Measurements from ENCODE around the gene SOX13. TPM values are rescaled to one million over a fixed set of nuclear protein-coding genes. Genes with fewer than 3 reads are reported as not detected.

Gene SOX13
- total RNA-seq, 1 experiment from 2014 or later = 21.8 TPM

- CTCF ChIA-PET = no interaction called here
- H3K9me3 Mint-ChIP-seq (ENCODE audit: low read depth, unreplicated experiment) = no peaks in the 10 kb centered on the region
Observed at GRCh38 chr1:204154568-204155255, 81.8 kb downstream of the SOX13 start.

GRCh38 chr1:204155881-204156280 is 83.0 kb downstream of the SOX13 start:
- DNase-seq = no peak
- no peak overlapping the region for H3K27ac Mint-ChIP-seq (ENCODE audit: unreplicated experiment)
- intact Hi-C loops (cut with micrococcal nuclease; ENCODE audit: unreplicated experiment) = no loop called here
- peaks cover 17% of the 10 kb centered on the region for H3K36me3 Mint-ChIP-seq (ENCODE audit: insufficient read depth, unreplicated experiment)
- H3K4me1 Mint-ChIP-seq (ENCODE audit: low read depth, unreplicated experiment) = no peaks in the 10 kb centered on the region
- peaks cover 59% of the 10 kb centered on the region for H3K27me3 Mint-ChIP-seq (ENCODE audit: unreplicated experiment)
- no peak for TF ChIP-seq CTCF (IDR thresholded peaks at IDR 0.05; ENCODE audit: unreplicated experiment)
- CTCF ChIA-PET = interaction anchor here (0.7 kb wide), 1 partner anchor 43 kb away, joined by 3 read pairs; no protein-coding TSS in a partner anchor
- no peak overlapping the region for H3K4me3 Mint-ChIP-seq (ENCODE audit: low read depth, unreplicated experiment)
- no peaks in the 10 kb centered on the region for H3K9me3 Mint-ChIP-seq (ENCODE audit: low read depth, unreplicated experiment)
- no TSS peak for BruUV-seq (replicated peaks)

More at GRCh38 chr1:204154568-204155255, 81.8 kb downstream of the SOX13 start:
- no peak overlapping the region for H3K4me3 Mint-ChIP-seq (ENCODE audit: low read depth, unreplicated experiment)
- intact Hi-C loops (cut with micrococcal nuclease; ENCODE audit: unreplicated experiment) = no loop called here
- TF ChIP-seq CTCF (IDR thresholded peaks at IDR 0.05; ENCODE audit: unreplicated experiment) = no peak
- DNase-seq = no peak
- H3K4me1 Mint-ChIP-seq (ENCODE audit: low read depth, unreplicated experiment) = no peaks in the 10 kb centered on the region
- BruUV-seq (replicated peaks) = no TSS peak
- no peak overlapping the region for H3K27ac Mint-ChIP-seq (ENCODE audit: unreplicated experiment)
- peaks cover 21% of the 10 kb centered on the region for H3K36me3 Mint-ChIP-seq (ENCODE audit: insufficient read depth, unreplicated experiment)
- peaks cover 59% of the 10 kb centered on the region for H3K27me3 Mint-ChIP-seq (ENCODE audit: unreplicated experiment)

GRCh38 chr1:204157962-204158361 is 85.0 kb downstream of the SOX13 start:
- H3K27me3 Mint-ChIP-seq (ENCODE audit: unreplicated experiment) = peaks cover 59% of the 10 kb centered on the region
- CTCF ChIA-PET = interaction anchor here (0.7 kb wide), 1 partner anchor 371 kb away, joined by 3 read pairs; no protein-coding TSS in a partner anchor
- TF ChIP-seq CTCF (IDR thresholded peaks at IDR 0.05; ENCODE audit: unreplicated experiment) = no peak
- no peak overlapping the region for H3K4me3 Mint-ChIP-seq (ENCODE audit: low read depth, unreplicated experiment)
- no peaks in the 10 kb centered on the region for H3K9me3 Mint-ChIP-seq (ENCODE audit: low read depth, unreplicated experiment)
- intact Hi-C loops (cut with micrococcal nuclease; ENCODE audit: unreplicated experiment) = no loop called here
- no peak for DNase-seq
- peaks cover 5% of the 10 kb centered on the region for H3K36me3 Mint-ChIP-seq (ENCODE audit: insufficient read depth, unreplicated experiment)
- BruUV-seq (replicated peaks) = no TSS peak
- H3K27ac Mint-ChIP-seq (ENCODE audit: unreplicated experiment) = no peak overlapping the region
- no peaks in the 10 kb centered on the region for H3K4me1 Mint-ChIP-seq (ENCODE audit: low read depth, unreplicated experiment)

GRCh38 chr1:204161609-204162493 is 88.9 kb downstream of the SOX13 start:
- intact Hi-C loops (cut with micrococcal nuclease; ENCODE audit: unreplicated experiment) = loop anchor here (1.0 kb wide), 4 partner anchors 36 to 301 kb away; partner anchors contain the start of gene SNRPE
- H3K4me3 Mint-ChIP-seq (ENCODE audit: low read depth, unreplicated experiment) = no peak overlapping the region
- DNase-seq = no peak
- H3K27ac Mint-ChIP-seq (ENCODE audit: unreplicated experiment) = no peak overlapping the region
- no TSS peak for BruUV-seq (replicated peaks)
- no peak for TF ChIP-seq CTCF (IDR thresholded peaks at IDR 0.05; ENCODE audit: unreplicated experiment)
- H3K27me3 Mint-ChIP-seq (ENCODE audit: unreplicated experiment) = peaks cover 22% of the 10 kb centered on the region
- peaks cover 3% of the 10 kb centered on the region for H3K36me3 Mint-ChIP-seq (ENCODE audit: insufficient read depth, unreplicated experiment)
- H3K4me1 Mint-ChIP-seq (ENCODE audit: low read depth, unreplicated experiment) = no peaks in the 10 kb centered on the region
- CTCF ChIA-PET = interaction anchor here (0.8 to 2.9 kb wide), 16 partner anchors 10 to 301 kb away, joined by 3 to 58 read pairs (median 6); partner anchors contain the start of genes ETNK2, GOLT1A, KISS1 and SNRPE
- H3K9me3 Mint-ChIP-seq (ENCODE audit: low read depth, unreplicated experiment) = no peaks in the 10 kb centered on the region

Data from Calu3 (cell line).